ENCODE results near the gene NBPF4.
"Not testable (repeated sequence)": the region's sequence is repeated elsewhere in the genome, so short reads cannot be mapped to it uniquely, and the experiment has no call there.

NBPF4 gene

GRCh38 chr1:108209456-108210108 is 34.3 kb downstream of the NBPF4 start:
- DNase-seq = no peak

DNA sequence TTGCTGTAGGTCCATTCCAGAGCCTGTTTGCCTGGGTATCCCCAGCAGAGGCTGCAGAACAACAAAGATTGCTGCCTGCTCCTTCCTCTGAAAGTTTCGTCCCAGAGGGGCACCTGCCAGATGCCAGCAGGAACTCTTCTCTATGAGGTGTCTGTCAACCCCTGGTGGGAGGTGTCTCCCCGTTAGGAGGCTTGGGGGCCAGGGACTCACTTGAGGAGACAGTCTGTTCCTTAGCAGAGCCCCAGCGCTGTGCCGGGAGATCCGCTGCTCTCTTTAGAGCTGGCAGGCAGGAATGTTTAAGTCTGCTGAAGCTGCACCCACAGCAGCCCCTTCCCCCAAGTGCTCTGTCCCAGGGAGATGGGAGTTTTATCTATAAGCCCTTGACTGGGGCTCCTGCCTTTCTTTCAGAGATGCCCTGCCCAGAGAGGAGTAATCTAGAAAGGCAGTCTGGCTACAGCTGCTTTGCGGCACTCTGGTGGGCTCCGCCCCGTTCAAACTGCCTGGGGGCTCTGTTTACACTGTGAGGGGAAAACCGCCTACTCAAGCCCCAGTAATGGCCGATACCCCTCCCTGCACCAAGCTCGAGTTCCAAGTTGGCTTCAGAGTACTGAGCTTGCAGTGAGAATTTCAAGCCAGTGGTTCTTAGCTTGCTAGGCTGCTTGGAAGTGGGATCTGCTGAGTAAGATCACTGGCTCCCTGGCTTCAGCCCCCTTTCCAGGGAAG is 35.0 kb downstream of the NBPF4 start:
- DNase-seq = no peak

DNA sequence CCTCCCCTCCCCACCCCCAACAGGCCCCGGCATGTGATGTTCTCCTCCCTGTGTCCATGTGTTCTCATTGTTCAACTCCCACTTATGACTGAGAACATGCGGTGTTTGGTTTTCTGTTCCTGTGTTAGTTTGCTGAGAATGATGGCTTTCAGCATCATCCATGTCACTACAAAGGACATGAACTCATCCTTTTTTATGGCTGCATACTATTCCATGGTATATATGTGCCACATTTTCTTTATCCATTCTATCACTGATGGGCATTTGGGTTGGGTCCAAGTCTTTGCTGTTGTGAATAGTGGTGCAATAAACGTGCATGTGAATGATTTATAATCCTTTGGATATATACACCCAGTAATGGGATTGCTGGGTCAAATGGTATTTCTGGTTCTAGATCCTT is 40.3 kb downstream of the NBPF4 start:
- DNase-seq = not testable (repeated sequence)

DNA sequence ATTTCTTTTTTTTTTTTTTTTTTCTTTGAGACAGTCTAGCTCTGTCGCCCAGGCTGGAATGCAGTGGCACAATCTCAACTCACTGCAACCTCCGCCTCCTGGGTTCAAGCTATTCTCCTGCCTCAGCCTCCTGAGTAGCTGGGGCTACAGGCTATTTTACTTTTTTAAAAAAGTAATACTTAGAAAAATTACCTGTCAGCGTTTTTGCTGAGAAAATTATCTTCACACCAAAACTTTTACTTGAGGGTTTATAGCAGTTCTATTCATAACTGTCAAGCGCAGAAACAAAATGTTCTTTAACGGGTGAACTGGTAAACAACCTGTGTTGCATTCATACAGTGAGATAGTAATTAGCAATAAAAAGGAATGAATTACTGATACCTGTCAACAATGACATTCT is 42.2 kb downstream of the NBPF4 start:
- DNase-seq = no peak

DNA sequence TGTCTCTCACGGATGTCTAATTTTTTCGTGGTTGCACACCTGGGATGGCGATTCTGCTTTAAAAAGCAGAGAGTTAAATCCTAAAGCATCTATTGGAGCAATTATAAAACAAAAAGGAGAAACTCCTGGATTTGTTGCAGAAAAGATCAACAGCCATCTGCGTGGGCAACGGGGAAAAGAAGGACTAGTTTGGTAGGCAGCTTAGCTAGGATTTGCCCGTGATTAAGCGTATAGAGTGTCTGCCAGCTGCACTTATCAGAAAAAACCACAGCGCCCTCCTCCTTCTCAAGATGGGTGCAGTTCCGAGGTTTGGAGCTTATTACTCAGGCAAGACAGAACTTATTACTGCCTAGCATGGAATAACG is 43.2 kb downstream of the NBPF4 start:
- DNase-seq = no peak

DNA sequence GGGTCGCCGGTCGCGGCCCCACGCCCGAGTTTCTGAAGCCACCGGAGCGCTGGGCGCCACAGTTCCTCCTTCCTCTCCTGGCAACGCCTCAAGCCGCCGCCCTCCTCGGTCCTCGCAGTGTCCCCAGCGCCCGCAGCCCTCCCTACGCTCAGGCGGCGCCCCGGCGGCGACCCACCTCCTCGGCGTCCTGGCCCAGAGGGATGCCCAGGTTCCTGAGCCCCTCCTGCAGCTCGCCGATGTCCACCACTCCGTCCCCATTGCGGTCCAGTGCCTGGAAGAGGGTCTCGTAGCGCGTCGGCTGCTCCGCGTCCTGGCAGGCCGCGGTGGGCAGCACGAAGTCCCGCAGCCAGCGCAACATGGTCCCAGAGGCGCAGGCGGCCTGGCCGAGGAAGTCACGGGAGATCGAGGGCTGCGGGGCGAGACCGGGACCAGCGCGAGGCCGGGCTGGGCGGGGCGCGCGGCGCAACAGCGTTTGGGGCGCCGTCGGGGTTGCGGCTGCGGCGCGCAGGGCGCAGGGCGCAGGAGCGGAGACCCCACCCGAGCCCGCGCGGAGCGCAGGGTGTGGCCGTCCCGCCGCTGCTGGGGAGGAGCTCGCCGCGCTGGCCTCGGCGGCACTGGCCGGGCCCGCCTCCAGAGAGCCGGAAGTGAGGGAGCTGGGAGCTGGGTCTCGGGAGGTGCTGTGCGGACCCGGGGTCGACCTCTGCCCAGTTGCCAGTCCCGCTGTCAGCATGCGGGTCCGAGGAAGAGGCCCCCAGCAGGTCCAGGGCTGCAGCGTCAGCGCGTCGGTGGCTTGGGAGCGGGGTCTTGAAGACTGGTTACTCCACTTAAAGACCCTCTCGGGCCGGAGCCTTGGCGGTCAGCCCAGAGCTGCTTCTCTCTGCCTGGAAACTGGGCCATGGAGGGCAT is 43.8 kb downstream of the NBPF4 start, which contains the start of gene SLC25A24:
SLC25A24 (minus strand) TSS at position 563 of the 906 bp plus-strand sequence; CDS start at position 358, 205 bp downstream.
- peak; percentile 11 for DNase-seq

DNA sequence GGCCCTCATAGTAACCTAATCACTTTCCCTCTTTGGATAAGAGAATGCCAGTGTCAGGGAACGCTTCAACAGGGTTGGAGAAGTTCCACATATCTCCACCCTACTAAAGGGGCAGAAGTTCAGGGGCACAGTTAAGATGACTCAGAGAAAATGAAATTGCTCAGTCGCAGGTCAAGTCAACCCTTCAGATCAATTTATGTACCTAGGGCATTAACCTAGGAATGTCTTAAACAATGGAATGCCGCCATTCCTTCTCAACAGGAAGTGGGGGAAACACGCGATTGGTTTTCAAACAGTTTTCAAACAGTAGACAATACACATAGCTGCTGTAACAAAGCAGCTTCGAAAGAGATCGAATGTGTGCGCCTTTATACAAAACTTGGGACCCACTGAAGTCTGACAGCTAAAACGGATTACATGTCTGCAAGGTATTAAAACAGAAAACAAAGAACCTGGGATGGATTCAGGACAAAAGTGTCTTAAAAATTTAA is 44.6 kb downstream of the NBPF4 start:
- DNase-seq = no peak

- no peak for DNase-seq
These were observed 49.8 kb downstream of the NBPF4 start for GRCh38 chr1:108194051-108194450.

DNA sequence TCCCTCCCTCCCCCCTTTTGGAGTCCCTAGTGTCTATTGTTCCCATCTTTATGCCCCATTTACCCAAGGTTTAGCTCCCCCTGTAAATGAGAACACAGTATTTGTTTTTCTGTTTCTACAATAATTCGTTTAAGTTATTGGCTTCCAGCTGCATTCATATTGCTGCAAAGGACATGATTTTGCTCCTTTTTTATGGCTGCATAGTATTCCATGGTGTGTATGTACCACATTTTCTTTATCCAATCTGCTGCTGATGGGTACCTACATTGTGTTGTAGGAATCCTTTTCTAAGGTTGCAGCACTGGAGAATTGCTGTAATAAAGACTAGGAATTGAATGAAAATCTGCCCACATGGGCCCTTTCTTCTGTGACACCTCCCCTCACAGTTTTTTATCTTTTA is 50.5 kb downstream of the NBPF4 start:
- no peak for DNase-seq

GRCh38 chr1:108192581-108192980 is 51.3 kb downstream of the NBPF4 start:
- DNase-seq = no peak

DNA sequence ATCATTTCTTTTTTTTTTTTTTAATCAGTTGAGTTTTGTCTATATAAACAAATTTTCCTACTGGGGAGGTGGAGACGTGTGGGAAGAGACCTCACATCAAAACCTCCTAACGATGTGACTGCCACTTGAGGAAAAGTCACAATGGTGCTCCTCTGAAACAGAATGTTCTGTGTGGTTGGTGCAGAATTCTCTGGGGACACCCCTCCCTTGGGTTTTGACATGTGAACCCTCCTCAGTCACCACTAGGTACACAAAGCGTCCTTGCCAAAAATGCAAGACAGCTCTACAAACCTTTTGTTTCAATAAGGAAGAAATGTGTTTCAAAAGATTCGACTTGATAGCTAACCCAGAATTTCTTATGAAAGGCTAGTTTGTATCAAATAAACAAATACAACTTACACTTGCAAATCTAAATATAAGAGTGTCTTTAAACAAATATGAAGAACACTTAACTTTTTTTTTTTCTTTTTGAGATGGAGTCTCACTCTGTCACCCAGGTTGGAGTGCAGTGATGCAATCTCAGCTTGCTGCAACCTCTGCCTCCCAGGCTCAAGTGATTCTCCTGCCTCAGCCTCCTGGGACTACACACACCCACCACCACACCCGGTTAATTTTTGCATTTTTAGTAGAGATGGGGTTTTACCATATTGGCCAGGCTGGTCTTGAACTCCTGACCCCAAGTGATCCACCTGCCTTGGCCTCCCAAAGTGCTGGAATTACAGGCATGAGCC is 53.0 kb downstream of the NBPF4 start:
- no peak for DNase-seq

DNA sequence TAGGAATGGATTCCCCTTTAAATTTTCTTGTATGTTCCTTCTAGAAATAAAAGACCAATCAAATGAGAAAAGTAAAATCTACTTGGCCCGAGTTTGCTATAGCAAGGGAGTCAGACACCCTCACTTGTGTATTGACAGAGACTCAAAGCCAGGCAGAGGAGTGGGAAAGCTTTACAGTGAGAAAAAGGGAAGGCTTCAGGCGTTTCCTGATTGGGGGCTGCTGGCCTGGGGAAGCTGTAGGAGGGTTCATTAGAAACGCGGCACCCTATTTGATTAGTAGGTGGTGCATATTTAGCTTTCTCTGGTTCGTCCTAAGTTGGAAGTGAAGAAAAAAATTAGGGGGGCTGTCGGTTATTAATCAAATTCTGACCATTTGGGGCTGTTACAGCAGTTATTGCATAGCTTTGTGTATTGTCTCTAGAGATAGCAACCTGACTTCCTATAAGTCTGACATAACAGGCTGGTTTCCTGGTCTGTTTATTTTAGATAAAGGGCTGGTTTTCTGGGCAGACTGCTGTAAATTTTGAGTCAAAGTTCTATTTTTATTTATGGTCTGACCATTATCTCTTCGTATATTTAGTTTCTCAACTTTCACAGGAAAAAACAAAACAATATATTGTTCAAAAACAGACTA is 53.8 kb downstream of the NBPF4 start:
- DNase-seq = no peak

GRCh38 chr1:108188801-108189200 is 55.1 kb downstream of the NBPF4 start:
- DNase-seq = no peak

GRCh38 chr1:108182959-108183700 is 60.7 kb downstream of the NBPF4 start:
- DNase-seq = no peak

DNA sequence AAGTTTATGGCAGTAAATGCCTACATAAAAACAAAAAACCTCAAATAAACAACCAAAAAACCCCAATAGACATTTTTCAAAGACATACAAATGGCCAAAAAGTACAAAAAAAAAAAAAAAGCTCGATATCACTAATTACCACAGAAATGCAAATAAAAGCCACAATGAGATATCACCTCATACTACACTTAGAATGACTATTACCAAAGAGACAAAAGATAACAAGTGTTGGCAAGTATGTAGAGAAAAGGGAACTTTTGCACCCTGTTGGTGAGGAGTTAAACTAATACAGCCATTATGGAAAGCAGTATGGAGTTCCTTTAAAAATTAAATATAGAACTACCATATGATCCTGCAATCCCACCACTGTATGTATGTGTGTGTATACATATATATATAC is 64.9 kb downstream of the NBPF4 start:
- DNase-seq = no peak
